ENCODE results near the gene MIS18BP1. TPM values are rescaled to one million over a fixed set of nuclear protein-coding genes. Genes with fewer than 3 reads are reported as not detected.

The MIS18BP1 gene
- total RNA-seq, 4 donors from 2014 or later, result 15.3 to 32.2 (median 17.5) TPM

- WGBS, 2 donors (ENCODE audit: low coverage in 1 of 2), result 81 to 86% methylated on average over 1 of the region's 1 CpG
- Histone ChIP-seq H3K9me3 (no peaks in the 10 kb centered on the region), H3K36me3 (peaks cover 0 to 21% of the 10 kb centered on the region in 2 donors), H3K27me3 (no peaks in the 10 kb centered on the region), H3K4me1 (peaks cover 0 to 18% (median 0%) of the 10 kb centered on the region in 3 donors), H3K4me3 (no peak overlapping the region), H3K27ac (no peak overlapping the region)
- ATAC-seq, result no peak
- TF ChIP-seq POLR2A (IDR thresholded peaks at IDR 0.05), result no peak
- no peak for TF ChIP-seq POLR2AphosphoS5 (IDR thresholded peaks at IDR 0.05)
- no peak for TF ChIP-seq CTCF (IDR thresholded peaks at IDR 0.05)
- no peak for TF ChIP-seq EP300 (IDR thresholded peaks at IDR 0.05)
These were observed 53.8 kb downstream of the MIS18BP1 start for GRCh38 chr14:45199230-45199629.

GRCh38 chr14:45198551-45198950, 54.5 kb downstream of the MIS18BP1 start:
- H3K36me3 ChIP-seq, result peaks cover 0 to 20% of the 10 kb centered on the region in 2 donors
- no peak overlapping the region for H3K4me3 ChIP-seq
- peaks cover 0 to 18% (median 0%) of the 10 kb centered on the region in 3 donors for H3K4me1 ChIP-seq
- no peaks in the 10 kb centered on the region for H3K27me3 ChIP-seq
- no peaks in the 10 kb centered on the region for H3K9me3 ChIP-seq
- 41 to 74% methylated on average over 3 of the region's 3 CpGs for WGBS, 2 donors (ENCODE audit: low coverage in 1 of 2)
- H3K27ac ChIP-seq, result no peak overlapping the region
- TF ChIP-seq EP300 (IDR thresholded peaks at IDR 0.05) (no peak), POLR2A (IDR thresholded peaks at IDR 0.05) (no peak), CTCF (IDR thresholded peaks at IDR 0.05) (no peak), POLR2AphosphoS5 (IDR thresholded peaks at IDR 0.05) (no peak)
- ATAC-seq, result no peak

- no peak overlapping the region for H3K4me3 ChIP-seq
- WGBS, 2 donors (ENCODE audit: low coverage in 1 of 2), result 76 to 90% methylated on average over 2 to 4 of the region's 4 CpGs
These were observed 58.0 kb downstream of the MIS18BP1 start for GRCh38 chr14:45194964-45195363.

GRCh38 chr14:45185100-45185814, 67.7 kb downstream of the MIS18BP1 start:
- no peak for ATAC-seq
- TF ChIP-seq CTCF (IDR thresholded peaks at IDR 0.05) (no peak), POLR2AphosphoS5 (IDR thresholded peaks at IDR 0.05) (no peak), POLR2A (IDR thresholded peaks at IDR 0.05) (no peak), EP300 (IDR thresholded peaks at IDR 0.05) (no peak)
- Histone ChIP-seq H3K36me3 (peaks cover 0 to 14% of the 10 kb centered on the region in 2 donors), H3K4me3 (no peak overlapping the region), H3K27me3 (no peaks in the 10 kb centered on the region), H3K9me3 (no peaks in the 10 kb centered on the region), H3K27ac (no peak overlapping the region), H3K4me1 (no peaks in the 10 kb centered on the region)
- WGBS, 2 donors (ENCODE audit: low coverage in 1 of 2), result 90 to 100% methylated on average over 2 of the region's 2 CpGs

More at GRCh38 chr14:45194964-45195363, 58.0 kb downstream of the MIS18BP1 start:
- no peaks in the 10 kb centered on the region for H3K9me3 ChIP-seq
- ATAC-seq, result no peak
- H3K27ac ChIP-seq, result no peak overlapping the region
- no peaks in the 10 kb centered on the region for H3K27me3 ChIP-seq
- H3K4me1 ChIP-seq, result peaks cover 0 to 18% (median 0%) of the 10 kb centered on the region in 3 donors
- H3K36me3 ChIP-seq, result no peaks in the 10 kb centered on the region
- TF ChIP-seq POLR2AphosphoS5 (IDR thresholded peaks at IDR 0.05), result no peak
- no peak for TF ChIP-seq CTCF (IDR thresholded peaks at IDR 0.05)
- TF ChIP-seq EP300 (IDR thresholded peaks at IDR 0.05), result no peak
- no peak for TF ChIP-seq POLR2A (IDR thresholded peaks at IDR 0.05)

- H3K4me1 ChIP-seq, result no peaks in the 10 kb centered on the region
- WGBS, 2 donors (ENCODE audit: low coverage in 1 of 2), result 61 to 100% methylated on average over 3 of the region's 3 CpGs
- H3K36me3 ChIP-seq, result no peaks in the 10 kb centered on the region
- H3K4me3 ChIP-seq, result no peak overlapping the region
- H3K27me3 ChIP-seq, result no peaks in the 10 kb centered on the region
- no peak overlapping the region for H3K27ac ChIP-seq
- no peak for ATAC-seq
- H3K9me3 ChIP-seq, result no peaks in the 10 kb centered on the region
- TF ChIP-seq CTCF (IDR thresholded peaks at IDR 0.05), result no peak
- TF ChIP-seq EP300 (IDR thresholded peaks at IDR 0.05), result no peak
- TF ChIP-seq POLR2AphosphoS5 (IDR thresholded peaks at IDR 0.05), result no peak
- TF ChIP-seq POLR2A (IDR thresholded peaks at IDR 0.05), result no peak
These were observed 71.2 kb downstream of the MIS18BP1 start for GRCh38 chr14:45181806-45182205.
